Measurements from ENCODE around the gene CDH23.

DNA sequence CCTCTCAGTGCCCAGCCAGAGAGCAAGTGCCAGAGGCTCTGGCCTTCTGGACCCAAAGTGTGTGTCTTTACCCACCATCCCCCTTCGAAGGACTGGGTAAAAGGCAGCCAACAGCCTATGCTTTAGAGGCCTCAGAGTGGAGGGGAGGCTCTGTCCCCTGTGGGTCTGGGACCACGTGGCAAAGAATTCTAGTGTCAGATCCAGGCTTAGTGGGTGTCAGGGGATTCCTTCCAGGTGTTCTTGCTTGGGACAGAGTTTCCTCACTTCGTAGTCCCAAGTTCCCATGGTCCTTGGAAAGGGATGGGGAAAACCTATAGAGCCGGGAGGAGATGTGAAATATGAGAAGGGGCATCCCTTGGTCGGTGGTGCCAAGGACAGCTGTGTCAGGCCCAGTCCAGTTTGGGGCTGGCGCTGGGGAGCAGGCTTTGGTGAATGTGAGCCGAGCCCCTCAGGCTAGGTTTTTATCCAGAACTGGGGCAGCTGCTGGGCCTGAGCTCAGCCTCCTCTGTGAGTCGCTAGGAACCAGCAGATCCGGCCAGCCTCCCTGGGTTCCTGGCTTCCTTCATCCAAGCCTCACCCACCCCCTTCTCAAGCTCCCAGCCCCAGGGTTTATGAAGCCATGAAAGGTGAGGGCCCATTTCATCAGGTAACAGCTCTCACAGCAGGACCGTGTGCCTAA lies 251.7 kb downstream of the CDH23 start:
- TF ChIP-seq, protein P1, sequence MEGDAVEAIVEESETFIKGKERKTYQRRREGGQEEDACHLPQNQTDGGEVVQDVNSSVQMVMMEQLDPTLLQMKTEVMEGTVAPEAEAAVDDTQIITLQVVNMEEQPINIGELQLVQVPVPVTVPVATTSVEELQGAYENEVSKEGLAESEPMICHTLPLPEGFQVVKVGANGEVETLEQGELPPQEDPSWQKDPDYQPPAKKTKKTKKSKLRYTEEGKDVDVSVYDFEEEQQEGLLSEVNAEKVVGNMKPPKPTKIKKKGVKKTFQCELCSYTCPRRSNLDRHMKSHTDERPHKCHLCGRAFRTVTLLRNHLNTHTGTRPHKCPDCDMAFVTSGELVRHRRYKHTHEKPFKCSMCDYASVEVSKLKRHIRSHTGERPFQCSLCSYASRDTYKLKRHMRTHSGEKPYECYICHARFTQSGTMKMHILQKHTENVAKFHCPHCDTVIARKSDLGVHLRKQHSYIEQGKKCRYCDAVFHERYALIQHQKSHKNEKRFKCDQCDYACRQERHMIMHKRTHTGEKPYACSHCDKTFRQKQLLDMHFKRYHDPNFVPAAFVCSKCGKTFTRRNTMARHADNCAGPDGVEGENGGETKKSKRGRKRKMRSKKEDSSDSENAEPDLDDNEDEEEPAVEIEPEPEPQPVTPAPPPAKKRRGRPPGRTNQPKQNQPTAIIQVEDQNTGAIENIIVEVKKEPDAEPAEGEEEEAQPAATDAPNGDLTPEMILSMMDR (optimal IDR thresholded peaks at IDR 0.05 in 1 of 3, IDR thresholded peaks at IDR 0.05 in 1 of 3, conservative IDR thresholded peaks at IDR 0.05 in 1 of 3; ENCODE audit: extremely low read depth in 1 of 3, insufficient read depth in 2 of 3, low read length in 3 of 3), result no peak
- no peak for TF ChIP-seq EZH2 (IDR thresholded peaks at IDR 0.05; ENCODE audit: low read length)
